Fibroblast of the aortic adventitia (primary cell): ENCODE data around the gene CDC14B. TPM values are rescaled to one million over a fixed set of nuclear protein-coding genes. Genes with fewer than 3 reads are reported as not detected.

Source experiments
- DNase-seq: peaks from one replicate; pipeline ENCODE4 v3.0.0-alpha.2; 2010; ENCODE audit warnings: low read depth
- H3K4me3 ChIP-seq: 2 replicates; pipeline ENCODE4 v1.5.1; 2011; ENCODE audit warnings: low read depth, mild to moderate bottlenecking, control low read depth, low read length, moderate library complexity
- CTCF ChIP-seq: IDR thresholded peaks from 2 replicates; pipeline ENCODE4 v1.5.1; 2011; ENCODE audit warnings: mild to moderate bottlenecking, low read length, control low read depth, inconsistent platforms; ENCODE audit not compliant: insufficient read depth
- total RNA-seq: library from RNA; depleted of rRNA; stranded (reverse); fragments of >200 nt; gene quantifications from 2 replicates; pipeline ENCODE4 v1.2.3, GENCODE V29; 2012; ENCODE audit warnings: low replicate concordance

The CDC14B gene
- total RNA-seq, 1 donor = 31.5 TPM

- DNase-seq = no peak
- no peak for TF ChIP-seq CTCF
- H3K4me3 ChIP-seq = no peak overlapping the region
Observed at GRCh38 chr9:96522366-96522765, 97.3 kb downstream of the CDC14B start.

GRCh38 chr9:96519787-96520186, 99.9 kb downstream of the CDC14B start:
- peak; percentile 68 for DNase-seq
- TF ChIP-seq CTCF = no peak

GRCh38 chr9:96519095-96519494, 100.5 kb downstream of the CDC14B start:
- no peak for DNase-seq
- no peak for TF ChIP-seq CTCF
- H3K4me3 ChIP-seq = no peak overlapping the region

More at GRCh38 chr9:96519787-96520186, 99.9 kb downstream of the CDC14B start:
- no peak overlapping the region for H3K4me3 ChIP-seq

GRCh38 chr9:96515621-96516470, 103.8 kb downstream of the CDC14B start:
- H3K4me3 ChIP-seq = peak overlapping the region; percentile 0
- peak; percentile 66 for DNase-seq
- no peak for TF ChIP-seq CTCF

GRCh38 chr9:96514800-96515158, 104.9 kb downstream of the CDC14B start:
- peak overlapping the region; percentile 36 for H3K4me3 ChIP-seq
- DNase-seq = peak; percentile 53
- no peak for TF ChIP-seq CTCF

GRCh38 chr9:96514108-96514799, 105.4 kb downstream of the CDC14B start:
- DNase-seq = peak; percentile 94
- TF ChIP-seq CTCF = no peak
- H3K4me3 ChIP-seq = peak overlapping the region; percentile 36
